HG03442 (cell line): ENCODE data around the gene POLA2.
"Not testable (repeated sequence)": the region's sequence is repeated elsewhere in the genome, so short reads cannot be mapped to it uniquely, and the experiment has no call there.

Experiments
- ATAC-seq: cut with Tn5 transposase; IDR thresholded peaks from one replicate; pipeline ENCODE4 v1.9.1; 2021; ENCODE audit warnings: mild to moderate bottlenecking, moderate library complexity; ENCODE audit not compliant: unreplicated experiment

The POLA2 gene

GRCh38 chr11:65241692-65242091 lies 20.1 kb upstream of the POLA2 start:
- ATAC-seq = no peak

GRCh38 chr11:65242389-65242788 lies 19.4 kb upstream of the POLA2 start:
- no peak for ATAC-seq

- no peak for ATAC-seq
Observed at GRCh38 chr11:65243797-65244196, 18.0 kb upstream of the POLA2 start.

- not testable (repeated sequence) for ATAC-seq
Observed at GRCh38 chr11:65245046-65245445, 16.7 kb upstream of the POLA2 start.

GRCh38 chr11:65246506-65246905 lies 15.3 kb upstream of the POLA2 start:
- ATAC-seq = no peak

GRCh38 chr11:65248184-65248710 lies 13.5 kb upstream of the POLA2 start:
- not testable (repeated sequence) for ATAC-seq

GRCh38 chr11:65251476-65251875 lies 10.3 kb upstream of the POLA2 start:
- ATAC-seq = no peak

GRCh38 chr11:65254724-65255123 lies 7.0 kb upstream of the POLA2 start:
- no peak for ATAC-seq

- no peak for ATAC-seq
Observed at GRCh38 chr11:65258988-65259387, 2.8 kb upstream of the POLA2 start.

GRCh38 chr11:65260302-65260701 lies 1.5 kb upstream of the POLA2 start:
- ATAC-seq = no peak

GRCh38 chr11:65260756-65261590 lies 789 bp upstream of the POLA2 start:
- no peak for ATAC-seq

- no peak for ATAC-seq
Observed at GRCh38 chr11:65262381-65262680, 569 bp downstream of the POLA2 start.

GRCh38 chr11:65262776-65263175 lies 1.0 kb downstream of the POLA2 start:
- ATAC-seq = no peak

- not testable (repeated sequence) for ATAC-seq
Observed at GRCh38 chr11:65264747-65265146, 3.0 kb downstream of the POLA2 start.

- ATAC-seq = no peak
Observed at GRCh38 chr11:65266210-65266609, 4.4 kb downstream of the POLA2 start.

GRCh38 chr11:65274735-65275682 lies 13.2 kb downstream of the POLA2 start:
- no peak for ATAC-seq

- no peak for ATAC-seq
Observed at GRCh38 chr11:65275906-65276305, 14.1 kb downstream of the POLA2 start.

GRCh38 chr11:65277631-65278277 lies 16.0 kb downstream of the POLA2 start:
- no peak for ATAC-seq

- ATAC-seq = no peak
Observed at GRCh38 chr11:65278356-65278755, 16.6 kb downstream of the POLA2 start.

GRCh38 chr11:65279279-65279678 lies 17.5 kb downstream of the POLA2 start:
- no peak for ATAC-seq

GRCh38 chr11:65279741-65280440 lies 18.1 kb downstream of the POLA2 start:
- ATAC-seq = no peak
